Loucy (cell line): ENCODE data around the gene CDH4.

ENCODE experiments used
- H2AFZ ChIP-seq: fragments of 200-600 bp; sonication (generic); 2 replicates; pipeline ENCODE4 v1.6.0; 2016; ENCODE audit warnings: antibody characterized with exemption, mild to moderate bottlenecking, low read length, moderate library complexity
- H3F3A ChIP-seq: fragments of 200-600 bp; 2 replicates; pipeline ENCODE4 v1.6.0; 2016; ENCODE audit warnings: antibody characterized with exemption, low read depth, mild to moderate bottlenecking
- H3K27me3 ChIP-seq: fragments of 200-600 bp; sonication (generic); 2 replicates; pipeline ENCODE4 v1.6.1; 2014; ENCODE audit warnings: low read length, mild to moderate bottlenecking; ENCODE audit not compliant: insufficient read depth, poor library complexity, severe bottlenecking
- H3K36me3 ChIP-seq: fragments of 200-600 bp; sonication (generic); 2 replicates; pipeline ENCODE4 v1.6.1; 2016; ENCODE audit warnings: low read length; ENCODE audit not compliant: insufficient read depth
- H3K4me1 ChIP-seq: fragments of 200-600 bp; sonication (generic); 2 replicates; pipeline ENCODE4 v1.5.1; 2014; ENCODE audit warnings: low read length, mild to moderate bottlenecking; ENCODE audit not compliant: insufficient read depth, poor library complexity, severe bottlenecking
- H3K4me2 ChIP-seq: fragments of 200-600 bp; sonication (generic); 2 replicates; pipeline ENCODE4 v1.6.0; 2014; ENCODE audit warnings: antibody characterized with exemption, low read length, low read depth, mild to moderate bottlenecking; ENCODE audit not compliant: poor library complexity, severe bottlenecking
- H3K4me3 ChIP-seq: fragments of 200-600 bp; sonication (generic); 2 replicates; pipeline ENCODE4 v1.5.1; 2014; ENCODE audit warnings: low read length, mild to moderate bottlenecking, mixed read lengths; ENCODE audit not compliant: poor library complexity, severe bottlenecking
- H3K79me2 ChIP-seq: fragments of 200-600 bp; sonication (generic); 2 replicates; pipeline ENCODE4 v1.6.1; 2014; ENCODE audit warnings: low read length; ENCODE audit not compliant: insufficient read depth
- H3K9ac ChIP-seq: fragments of 200-600 bp; sonication (generic); 2 replicates; pipeline ENCODE4 v1.6.0; 2014; ENCODE audit warnings: mild to moderate bottlenecking, low read depth, low read length, moderate library complexity; ENCODE audit not compliant: poor library complexity, severe bottlenecking
- H3K9me2 ChIP-seq: fragments of 200-600 bp; sonication (generic); replicated peaks from 2 replicates; pipeline ENCODE4 v1.6.1; 2016; ENCODE audit warnings: low read depth, low read length, mixed read lengths
- H3K9me3 ChIP-seq: fragments of 200-600 bp; sonication (generic); 2 replicates; pipeline ENCODE4 v1.6.1; 2014; ENCODE audit warnings: mild to moderate bottlenecking, antibody characterized with exemption, low read length, low read depth; ENCODE audit not compliant: insufficient read depth
- H4K20me1 ChIP-seq: fragments of 200-600 bp; sonication (generic); 2 replicates; pipeline ENCODE4 v1.6.0; 2014; ENCODE audit warnings: antibody characterized with exemption, low read length, mild to moderate bottlenecking; ENCODE audit not compliant: insufficient read depth, poor library complexity, severe bottlenecking
- CTCF ChIP-seq: fragments of 200-600 bp; sonication (generic); conservative IDR thresholded peaks from 2 replicates; pipeline ENCODE4 v1.5.1; 2014; ENCODE audit warnings: mild to moderate bottlenecking, antibody characterized with exemption, low read length
- EZH2phosphoT487 ChIP-seq: fragments of 200-600 bp; IDR thresholded peaks from 2 replicates; pipeline ENCODE4 v1.6.1; 2018; ENCODE audit warnings: antibody characterized with exemption, mild to moderate bottlenecking, moderate library complexity, borderline replicate concordance

CDH4 gene

GRCh38 chr20:61849822-61850221 is 597.8 kb downstream of the CDH4 start:
- H4K20me1 ChIP-seq = no peaks in the 10 kb centered on the region
- no peak overlapping the region for H3K4me3 ChIP-seq
- no peaks in the 10 kb centered on the region for H3F3A ChIP-seq
- H3K79me2 ChIP-seq = no peaks in the 10 kb centered on the region
- H3K4me2 ChIP-seq = no peak overlapping the region
- H3K9me2 ChIP-seq = no peaks in the 10 kb centered on the region
- H3K9me3 ChIP-seq = no peaks in the 10 kb centered on the region
- no peaks in the 10 kb centered on the region for H3K27me3 ChIP-seq
- peaks cover 41% of the 10 kb centered on the region; the same call in 1 of the 2 replicates for H3K36me3 ChIP-seq
- H3K4me1 ChIP-seq = no peaks in the 10 kb centered on the region
- TF ChIP-seq CTCF = no peak
- no peak for TF ChIP-seq EZH2phosphoT487
- H3K9ac ChIP-seq = no peak overlapping the region
- H2AFZ ChIP-seq = no peak overlapping the region

GRCh38 chr20:61850457-61850856 is 598.4 kb downstream of the CDH4 start:
- Histone ChIP-seq H3K79me2 (no peaks in the 10 kb centered on the region), H3K9me2 (no peaks in the 10 kb centered on the region), H3K4me2 (no peak overlapping the region), H3K9ac (no peak overlapping the region), H3K4me1 (no peaks in the 10 kb centered on the region), H2AFZ (no peak overlapping the region), H3K4me3 (no peak overlapping the region), H3F3A (no peaks in the 10 kb centered on the region), H3K36me3 (peaks cover 37% of the 10 kb centered on the region; the same call in 1 of the 2 replicates), H3K9me3 (no peaks in the 10 kb centered on the region), H4K20me1 (no peaks in the 10 kb centered on the region), H3K27me3 (no peaks in the 10 kb centered on the region)
- TF ChIP-seq CTCF = no peak
- TF ChIP-seq EZH2phosphoT487 = no peak

GRCh38 chr20:61850926-61851900 is 599.2 kb downstream of the CDH4 start:
- Histone ChIP-seq H3F3A (no peaks in the 10 kb centered on the region), H3K4me1 (no peaks in the 10 kb centered on the region), H3K79me2 (no peaks in the 10 kb centered on the region), H3K9me3 (no peaks in the 10 kb centered on the region), H3K4me2 (no peak overlapping the region), H4K20me1 (no peaks in the 10 kb centered on the region), H3K27me3 (no peaks in the 10 kb centered on the region), H2AFZ (no peak overlapping the region), H3K4me3 (no peak overlapping the region), H3K9ac (no peak overlapping the region), H3K9me2 (no peaks in the 10 kb centered on the region), H3K36me3 (peaks cover 32% of the 10 kb centered on the region; the same call in 1 of the 2 replicates)
- no peak for TF ChIP-seq EZH2phosphoT487
- TF ChIP-seq CTCF = no peak
